SK-N-SH (cell line): Measurements from ENCODE around the gene HYAL1.

Experiments
- CHD2 ChIP-seq: fragments of 150-350 bp; IDR thresholded peaks from 2 replicates; pipeline ENCODE4 v1.6.1; 2018; ENCODE audit warnings: low read length; ENCODE audit not compliant: partially characterized antibody
- CTCF ChIP-seq: fragments of 200-600 bp; sonication (generic); IDR thresholded peaks from 2 replicates; pipeline ENCODE4 v1.6.1; 2017; ENCODE audit warnings: antibody characterized with exemption, mild to moderate bottlenecking, moderate library complexity
- MXI1 ChIP-seq: IDR thresholded peaks from 2 replicates; pipeline ENCODE4 v1.6.1; 2012; ENCODE audit warnings: mild to moderate bottlenecking, low read depth, low read length, improper control_type of control experiment
- PBX3 ChIP-seq: IDR thresholded peaks from 2 replicates; pipeline ENCODE4; 2012
- POLR2AphosphoS5 ChIP-seq: IDR thresholded peaks from 2 replicates; pipeline ENCODE4 v1.6.1; 2012; ENCODE audit warnings: low read depth, low read length
- RFX5 ChIP-seq: IDR thresholded peaks from 2 replicates; pipeline ENCODE4 v1.6.1; 2012; ENCODE audit warnings: mild to moderate bottlenecking, improper control_type of control experiment, low read length
- TAF1 ChIP-seq: IDR thresholded peaks from 2 replicates; pipeline ENCODE4 v1.6.1; 2012; ENCODE audit warnings: low read depth, mild to moderate bottlenecking, low read length, moderate library complexity, borderline replicate concordance
- YY1 ChIP-seq: IDR thresholded peaks from 2 replicates; pipeline ENCODE4 v1.4.0; 2012; ENCODE audit warnings: low read depth, mild to moderate bottlenecking

- TF ChIP-seq CTCF (no peak), PBX3 (no peak), POLR2AphosphoS5 (no peak), YY1 (no peak), CHD2 (no peak), TAF1 (no peak), MXI1 (no peak), RFX5 (no peak)
These were observed 48.7 kb downstream of the HYAL1 start for GRCh38 chr3:50254577-50255250.
